NCI-H146 (cell line): ENCODE measurements around the gene TTLL1.
"Not testable (repeated sequence)": the region's sequence is repeated elsewhere in the genome, so short reads cannot be mapped to it uniquely, and the experiment has no call there.

Source experiments
- DNase-seq: peaks from one replicate; lab custom pipeline; 2025; lab: John Stamatoyannopoulos, UW

The TTLL1 gene

GRCh38 chr22:43013355-43014315, 75.6 kb downstream of the TTLL1 start:
- DNase-seq, result no peak

- no peak for DNase-seq
Measured at GRCh38 chr22:43012390-43012789, 76.8 kb downstream of the TTLL1 start.

- no peak for DNase-seq
Measured at GRCh38 chr22:43011079-43011478, 78.1 kb downstream of the TTLL1 start.

- DNase-seq, result no peak
Measured at GRCh38 chr22:43009444-43009843, 79.7 kb downstream of the TTLL1 start.

- DNase-seq, result no peak
Measured at GRCh38 chr22:43008921-43009320, 80.3 kb downstream of the TTLL1 start.

- DNase-seq, result no peak
Measured at GRCh38 chr22:43008509-43008908, 80.7 kb downstream of the TTLL1 start.

- no peak for DNase-seq
Measured at GRCh38 chr22:43007519-43008102, 81.6 kb downstream of the TTLL1 start.

- no peak for DNase-seq
Measured at GRCh38 chr22:43006753-43007152, 82.4 kb downstream of the TTLL1 start.

- no peak for DNase-seq
Measured at GRCh38 chr22:43006016-43006505, 83.1 kb downstream of the TTLL1 start.

- DNase-seq, result no peak
Measured at GRCh38 chr22:43005106-43005505, 84.1 kb downstream of the TTLL1 start.

GRCh38 chr22:43004362-43005035, 84.7 kb downstream of the TTLL1 start:
- DNase-seq, result no peak

GRCh38 chr22:43002202-43002586, 87.0 kb downstream of the TTLL1 start:
- no peak for DNase-seq

- DNase-seq, result no peak
Measured at GRCh38 chr22:43001271-43002201, 87.7 kb downstream of the TTLL1 start.

- no peak for DNase-seq
Measured at GRCh38 chr22:43000441-43001175, 88.6 kb downstream of the TTLL1 start.

- no peak for DNase-seq
Measured at GRCh38 chr22:42997582-42998090, 91.6 kb downstream of the TTLL1 start.

GRCh38 chr22:42996646-42997365, 92.4 kb downstream of the TTLL1 start:
- DNase-seq, result no peak

GRCh38 chr22:42995654-42996053, 93.5 kb downstream of the TTLL1 start:
- not testable (repeated sequence) for DNase-seq

- DNase-seq, result no peak
Measured at GRCh38 chr22:42994917-42995562, 94.2 kb downstream of the TTLL1 start.

GRCh38 chr22:42994276-42994916, 94.8 kb downstream of the TTLL1 start:
- DNase-seq, result no peak
